SK-N-DZ (cell line): Measurements from ENCODE around the gene RFX3.
A peak's percentile ranks its signal among the peaks of the same experiment; 100 is the strongest.

Source experiments
- DNase-seq: peaks from one replicate; pipeline ENCODE4 v3.0.0-alpha.2; 2015; ENCODE audit warnings: low spot score

Gene RFX3

DNA sequence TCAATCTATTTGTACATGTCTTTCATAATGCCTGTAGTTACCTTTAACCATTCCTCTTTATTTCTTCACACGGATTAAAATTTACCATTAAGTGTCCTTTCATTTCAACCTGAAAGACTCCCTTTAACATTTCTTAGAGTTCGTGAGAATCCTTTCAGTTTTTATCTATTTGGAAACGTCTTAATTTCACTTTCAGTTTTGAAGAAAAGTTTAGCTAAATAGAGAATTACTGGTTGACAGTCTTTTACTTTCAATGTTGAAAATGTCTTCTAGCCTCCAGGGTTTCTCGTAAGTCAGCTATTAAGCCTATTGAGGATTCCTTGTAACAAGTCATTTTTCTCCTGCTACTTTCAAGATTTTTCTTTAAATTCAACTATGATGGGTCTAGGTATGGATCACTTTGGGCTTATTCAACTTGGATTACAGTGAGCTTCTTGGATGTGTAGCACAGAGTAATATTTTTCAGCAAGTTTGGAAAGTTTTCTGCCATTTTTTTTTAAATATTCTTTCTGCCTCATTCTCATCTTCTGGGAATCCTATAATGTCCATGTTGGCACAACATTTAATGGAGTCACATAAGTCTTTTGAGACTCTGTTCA lies 48.5 kb downstream of the RFX3 start:
- no peak for DNase-seq

DNA sequence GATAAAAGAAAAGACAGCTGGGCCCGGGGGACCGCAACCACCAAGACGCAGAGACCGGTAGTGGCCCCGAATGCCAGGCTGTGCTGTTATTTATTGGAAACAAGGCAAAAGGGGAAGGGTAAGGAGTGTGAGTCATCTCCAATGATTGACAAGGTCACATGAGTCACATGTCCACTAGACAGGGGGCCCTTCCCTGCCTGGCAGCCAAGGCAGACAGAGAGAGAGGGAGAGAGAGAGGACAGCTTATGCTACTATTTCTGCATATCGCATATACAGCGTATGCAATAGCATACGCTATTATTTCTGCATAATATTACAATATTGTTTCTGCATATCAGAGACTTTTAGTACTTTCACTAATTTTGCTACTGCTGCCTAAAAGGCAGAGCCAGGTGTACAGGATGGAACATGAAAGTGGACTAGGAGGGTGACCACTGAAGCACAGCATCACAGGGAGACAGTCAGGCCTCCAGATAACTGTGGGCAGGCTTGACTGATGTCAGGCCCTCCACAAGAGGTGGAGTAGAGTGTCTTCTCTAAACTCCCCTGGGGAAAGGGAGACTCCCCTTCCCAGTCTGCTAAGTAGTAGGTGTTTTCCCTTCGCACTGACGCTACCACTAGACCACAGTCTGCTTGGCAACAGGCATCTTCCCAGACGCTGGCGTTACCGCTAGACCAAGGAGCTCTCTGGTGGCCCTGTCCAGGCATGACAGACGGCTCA lies 50.3 kb downstream of the RFX3 start:
- no peak for DNase-seq

DNA sequence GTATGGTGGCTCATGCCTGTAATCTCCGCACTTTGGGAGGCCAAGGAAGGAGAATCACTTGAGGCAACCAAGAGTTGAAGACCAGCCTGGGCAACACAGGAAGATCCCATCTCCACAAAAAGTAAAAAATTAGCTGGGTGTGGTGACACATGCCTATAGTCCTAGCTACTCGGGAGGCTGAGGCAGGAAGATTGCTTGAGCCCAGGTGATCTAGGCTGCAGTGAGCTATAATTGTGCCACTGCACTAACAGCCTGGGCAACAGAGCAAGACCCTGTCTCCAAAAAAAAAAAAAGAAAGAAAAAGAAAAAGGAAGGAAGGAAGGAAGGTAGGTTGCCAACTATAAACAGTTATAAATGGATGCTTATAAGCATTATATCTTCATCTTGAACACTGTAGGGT lies 51.0 kb downstream of the RFX3 start:
- no peak for DNase-seq

DNA sequence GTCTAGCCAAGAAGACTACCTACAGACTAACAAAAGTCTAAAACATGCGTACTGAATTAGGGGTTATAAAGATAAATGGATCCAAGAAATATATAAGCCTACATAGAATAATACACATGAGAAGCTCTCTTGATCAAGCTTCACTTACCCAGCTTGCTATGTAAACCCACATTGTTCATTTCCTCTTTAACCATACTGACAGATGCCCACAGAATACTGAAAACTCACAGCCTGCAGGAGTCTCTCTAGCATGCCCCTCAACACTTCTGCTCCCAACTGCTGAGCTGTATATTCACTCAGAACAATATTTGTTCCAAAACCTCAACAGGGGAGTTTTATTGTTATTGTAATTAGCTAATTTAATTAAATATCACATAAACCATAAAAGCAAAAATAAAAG lies 52.4 kb downstream of the RFX3 start:
- no peak for DNase-seq

DNA sequence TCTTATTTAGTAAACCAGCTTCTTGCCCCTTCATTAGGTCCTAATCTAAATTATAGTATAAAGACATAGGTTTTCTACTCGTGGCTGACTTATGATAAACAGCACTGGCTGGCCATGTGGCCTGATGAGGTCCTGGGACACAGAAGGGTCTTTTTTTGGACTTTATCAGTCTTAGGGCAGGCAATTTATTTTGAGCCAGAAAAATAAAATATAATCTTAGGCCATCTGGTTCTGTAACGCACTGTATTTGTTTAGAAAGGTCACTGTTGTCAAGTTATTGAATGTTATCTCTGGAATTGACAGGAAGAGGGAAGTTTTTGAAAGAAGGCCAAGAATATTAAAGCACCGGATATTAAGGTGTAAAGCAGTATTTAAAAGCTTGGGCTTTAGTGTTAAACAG lies 53.9 kb downstream of the RFX3 start:
- DNase-seq = no peak

DNA sequence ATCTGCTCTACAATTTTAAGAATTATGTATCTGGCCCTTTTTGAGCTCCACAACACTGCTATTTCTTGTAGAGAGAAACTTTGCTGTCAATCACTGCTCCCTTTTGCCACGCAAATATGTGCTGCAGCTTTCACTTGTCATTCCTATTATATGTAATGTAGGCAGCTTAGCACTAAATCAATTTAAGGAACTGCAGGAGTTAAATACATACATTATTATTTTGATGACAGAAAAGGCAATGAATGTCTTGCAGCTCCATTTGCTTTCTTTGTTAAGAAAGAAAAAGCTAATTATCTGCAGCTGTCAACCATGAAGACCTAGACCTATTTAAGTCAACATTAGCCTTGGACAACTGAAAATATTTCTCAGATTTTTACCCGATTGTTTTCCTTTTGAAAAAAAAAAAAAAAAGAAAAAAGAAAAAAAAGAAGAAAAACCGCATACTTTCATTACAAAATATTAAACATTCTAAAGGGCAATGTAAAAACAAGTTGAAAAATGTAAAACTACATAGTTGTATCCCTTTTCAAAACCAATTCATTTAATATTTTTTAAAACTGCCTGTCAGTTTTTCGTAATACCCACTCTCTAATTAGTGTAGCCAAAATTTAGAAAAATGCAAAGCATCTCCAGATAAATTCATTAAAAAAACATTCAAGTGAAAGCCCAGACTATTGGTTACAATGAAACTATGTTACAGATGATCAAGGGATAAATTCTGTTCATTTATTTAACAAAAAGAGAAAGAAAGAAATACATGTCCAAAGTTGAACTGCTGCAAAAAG lies 57.2 kb downstream of the RFX3 start:
- DNase-seq = no peak

DNA sequence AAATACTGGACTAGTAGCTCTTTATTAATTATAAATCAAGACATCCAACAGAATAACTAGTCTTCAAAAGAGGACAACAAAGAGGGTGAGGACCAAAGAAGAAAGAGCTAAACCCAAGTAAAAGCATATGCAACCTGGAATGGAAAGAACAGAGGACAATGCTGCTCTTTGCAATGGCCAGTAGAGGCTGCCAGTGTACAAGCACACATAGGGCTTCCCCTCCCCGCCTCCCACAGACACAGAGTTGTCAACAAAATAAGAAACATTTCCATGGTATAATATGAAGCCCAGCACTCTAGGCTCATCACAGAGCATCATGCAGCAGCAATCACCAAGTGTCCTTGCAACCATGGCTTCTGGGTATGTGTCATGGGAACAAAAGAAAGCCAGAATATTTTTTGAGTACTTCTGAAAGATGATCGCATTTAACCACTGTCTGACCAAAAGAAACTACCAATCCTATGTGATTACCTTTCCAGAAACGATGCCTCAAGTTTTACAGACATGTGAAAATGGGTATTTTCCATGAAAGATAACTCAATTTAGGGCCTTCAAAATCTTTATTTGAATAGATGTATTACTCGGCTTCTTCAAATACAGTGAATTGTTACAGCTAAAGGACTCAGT lies 58.1 kb downstream of the RFX3 start:
- peak; percentile 24 for DNase-seq

DNA sequence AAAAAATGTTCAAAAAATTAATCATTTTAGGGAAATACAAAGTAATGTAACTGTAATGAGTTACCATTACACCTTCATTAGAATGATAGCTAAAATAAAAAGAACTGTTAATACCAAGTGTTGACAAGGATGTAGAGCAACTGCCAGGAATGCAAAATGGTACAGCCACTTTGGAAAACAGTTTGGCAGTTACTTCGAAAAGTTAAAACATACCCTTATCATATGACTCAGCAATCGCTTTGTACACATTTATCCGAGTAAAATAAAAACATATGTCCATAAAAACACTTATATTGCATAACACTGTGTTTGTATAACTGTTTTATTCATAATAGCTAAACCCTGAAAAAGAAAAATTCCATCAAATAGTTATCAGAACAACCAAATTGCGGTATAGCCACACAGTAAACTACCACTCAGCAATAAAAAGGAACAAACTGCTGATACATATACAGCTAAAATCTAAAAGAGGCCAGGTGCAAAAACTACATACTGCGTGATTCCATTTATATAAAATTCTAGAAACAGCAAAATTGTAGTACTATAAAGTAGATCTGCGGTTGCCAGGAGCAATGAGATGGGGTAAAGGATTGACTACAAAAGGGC lies 61.7 kb downstream of the RFX3 start:
- DNase-seq = no peak

DNA sequence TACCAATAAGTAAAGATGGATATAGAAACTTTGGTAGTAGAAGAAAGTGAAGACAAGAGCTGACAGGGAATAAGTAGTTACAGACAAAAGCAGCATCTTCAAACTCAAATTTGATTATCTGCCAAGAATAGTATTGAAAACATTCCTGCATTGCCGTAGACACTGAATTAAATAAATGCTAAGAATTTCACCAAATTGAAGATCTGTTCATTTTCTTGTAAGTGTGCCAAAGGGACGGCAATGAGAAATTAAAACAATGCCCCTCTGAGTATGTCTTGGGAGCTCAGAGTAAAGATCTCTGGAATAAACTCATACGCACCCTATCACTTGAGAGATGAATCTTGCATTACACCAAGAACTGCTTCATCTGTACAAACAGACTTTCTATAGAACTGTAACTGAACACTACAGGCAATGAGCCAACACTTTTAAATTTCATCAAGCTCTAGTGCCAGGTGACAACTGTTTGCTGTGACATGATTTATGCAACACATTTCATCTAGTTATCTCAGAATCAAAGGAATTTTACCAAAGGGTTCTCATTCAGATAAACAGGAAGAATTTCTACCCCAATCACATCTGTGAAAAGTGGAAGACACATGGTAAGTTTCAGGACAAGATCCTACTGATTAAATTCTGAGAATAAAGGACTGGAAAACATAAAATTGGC lies 66.9 kb downstream of the RFX3 start:
- DNase-seq = peak; percentile 28

DNA sequence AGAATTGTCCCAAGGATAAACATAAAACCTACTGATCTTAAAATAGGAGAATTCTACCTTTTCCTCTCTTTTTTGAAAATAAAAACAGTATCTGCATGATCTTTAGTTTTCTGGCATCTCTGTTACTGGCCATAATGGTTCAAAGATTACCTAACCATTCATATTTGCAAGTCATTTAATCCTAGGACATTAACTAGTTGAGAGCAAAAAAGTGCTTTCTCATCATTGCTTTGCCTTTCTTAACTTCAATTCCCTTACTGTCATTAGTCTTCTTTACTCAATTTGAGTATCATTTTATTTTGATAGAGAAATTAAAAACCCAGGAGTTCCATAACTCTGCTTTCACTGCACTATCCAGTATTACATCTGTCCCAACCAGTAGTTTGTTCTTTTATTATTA lies 68.6 kb downstream of the RFX3 start:
- no peak for DNase-seq

DNA sequence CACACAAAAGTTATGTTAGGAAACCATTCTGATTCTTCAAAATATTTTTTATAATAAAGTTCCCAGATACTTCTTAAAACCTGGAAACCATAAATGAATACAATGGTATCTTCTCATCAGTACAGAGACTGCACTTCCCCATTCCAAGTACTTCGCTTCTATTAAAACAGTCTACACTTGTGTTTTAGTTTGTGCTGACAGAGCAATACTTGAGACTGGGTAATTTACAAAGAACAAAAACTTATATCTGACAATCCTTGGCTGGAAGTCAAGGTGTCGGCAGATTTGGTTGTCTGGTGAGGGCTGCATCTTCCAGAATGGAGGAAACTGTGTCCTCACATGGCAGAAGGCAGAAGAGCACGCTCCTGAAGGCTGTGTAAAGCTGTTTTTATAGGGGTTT lies 70.1 kb downstream of the RFX3 start:
- no peak for DNase-seq

DNA sequence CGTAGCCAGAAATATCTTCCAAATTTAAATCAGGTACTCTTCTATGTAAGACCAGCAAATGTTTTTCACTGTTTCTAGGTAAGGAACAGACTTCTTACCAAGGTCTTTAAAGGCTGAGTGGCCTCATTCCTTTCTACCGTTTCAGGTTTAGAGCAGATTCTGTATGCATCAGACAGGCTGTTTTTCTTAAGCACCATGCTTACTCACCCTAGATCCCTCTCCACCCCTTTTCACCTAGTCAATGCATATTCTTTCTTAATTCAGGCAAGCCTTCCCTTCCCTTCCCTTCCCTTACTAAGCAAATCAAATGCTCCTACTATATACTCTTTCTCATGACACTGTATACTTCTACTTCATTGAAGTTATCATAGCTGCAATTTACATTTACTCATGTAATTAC lies 70.7 kb downstream of the RFX3 start:
- no peak for DNase-seq

DNA sequence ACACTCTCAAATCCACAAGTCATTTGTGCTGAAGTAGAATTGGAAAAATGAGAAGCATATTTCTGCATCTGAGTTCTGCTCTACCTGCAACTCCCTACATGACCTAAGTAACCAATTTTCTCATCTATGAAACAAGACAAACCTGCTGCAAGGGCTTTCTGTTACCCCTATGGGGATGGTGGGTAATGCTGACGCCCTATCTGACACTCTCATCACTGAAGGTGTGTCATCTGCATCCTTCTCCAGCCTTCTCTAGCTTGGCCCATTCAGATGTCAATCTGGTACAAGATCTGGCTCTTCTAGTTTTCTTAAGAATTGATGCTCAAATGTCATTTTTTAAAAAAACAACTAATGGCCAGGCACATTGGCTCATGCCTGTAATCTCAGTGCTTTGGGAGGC lies 73.8 kb downstream of the RFX3 start:
- no peak for DNase-seq

DNA sequence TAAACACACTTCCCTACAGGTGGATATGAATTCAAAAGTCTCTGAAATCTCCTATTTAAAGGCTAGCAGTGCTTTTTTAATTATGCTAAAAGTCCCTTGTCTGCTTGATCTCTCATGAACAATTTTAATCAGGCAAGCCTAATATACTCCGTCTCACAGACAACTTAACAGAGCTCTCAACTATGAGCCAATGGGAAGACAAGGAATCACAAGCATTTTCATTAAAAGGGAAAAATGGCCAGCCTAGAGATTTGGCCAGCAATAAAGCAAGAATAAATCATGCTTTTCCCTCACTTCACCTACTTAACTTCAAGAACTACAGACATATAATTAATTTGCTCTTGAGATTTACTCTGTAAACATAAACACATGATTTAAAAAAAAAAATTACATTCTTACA lies 78.0 kb downstream of the RFX3 start:
- DNase-seq = no peak

DNA sequence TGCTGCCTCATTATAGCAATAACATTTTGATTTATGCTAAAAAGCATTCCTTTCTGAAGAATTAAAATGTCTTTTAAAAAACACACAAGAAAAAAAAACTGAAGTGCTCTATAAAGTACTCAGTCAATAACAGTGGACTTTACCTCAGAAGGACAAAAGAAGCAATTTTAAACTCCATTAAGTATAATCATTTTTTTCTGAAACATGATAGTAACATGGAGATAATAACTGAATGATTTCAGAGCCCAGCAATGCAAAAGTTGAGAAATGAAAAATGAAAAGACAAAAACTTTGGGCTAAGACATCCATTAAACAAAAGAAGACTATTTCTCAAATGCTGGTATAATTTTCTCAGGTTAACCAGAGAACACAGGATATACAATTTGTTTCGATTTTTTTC lies 78.7 kb downstream of the RFX3 start:
- no peak for DNase-seq

DNA sequence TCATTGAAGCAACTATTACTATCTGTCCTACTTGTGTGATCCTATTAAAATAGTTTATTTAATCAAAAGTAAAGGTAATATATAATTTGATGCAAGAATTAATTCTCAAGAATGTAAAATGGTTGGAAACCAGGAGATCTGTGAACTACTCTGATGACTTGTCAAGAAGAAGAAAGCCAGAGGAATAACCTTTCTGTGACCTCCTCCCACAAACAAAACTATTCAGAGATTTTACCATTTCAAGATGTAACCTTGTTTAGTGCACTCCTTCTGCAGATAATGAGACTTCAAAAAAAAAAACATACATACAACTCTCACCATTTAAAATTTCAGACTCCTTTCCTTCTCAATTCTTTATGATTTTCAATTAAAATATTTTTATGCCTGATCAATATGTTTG lies 79.5 kb downstream of the RFX3 start:
- DNase-seq = peak; percentile 1

DNA sequence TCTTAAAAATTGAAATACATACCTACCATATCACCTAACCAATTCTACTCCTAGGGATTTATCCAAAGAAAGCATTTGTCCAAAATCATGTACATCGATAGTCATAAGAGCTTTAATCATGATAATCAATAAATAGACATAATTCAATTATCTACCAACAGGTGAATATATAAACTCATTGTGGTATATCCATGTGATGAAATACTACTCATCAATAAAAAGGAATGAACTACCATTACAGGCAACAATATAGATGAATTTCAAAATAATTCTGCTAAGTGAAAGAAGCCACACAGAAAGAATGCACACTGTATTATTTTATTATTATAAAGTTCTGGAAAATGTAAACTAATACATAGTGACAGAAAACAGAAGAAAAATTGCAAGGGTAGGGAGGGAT lies 81.8 kb downstream of the RFX3 start:
- DNase-seq = no peak

DNA sequence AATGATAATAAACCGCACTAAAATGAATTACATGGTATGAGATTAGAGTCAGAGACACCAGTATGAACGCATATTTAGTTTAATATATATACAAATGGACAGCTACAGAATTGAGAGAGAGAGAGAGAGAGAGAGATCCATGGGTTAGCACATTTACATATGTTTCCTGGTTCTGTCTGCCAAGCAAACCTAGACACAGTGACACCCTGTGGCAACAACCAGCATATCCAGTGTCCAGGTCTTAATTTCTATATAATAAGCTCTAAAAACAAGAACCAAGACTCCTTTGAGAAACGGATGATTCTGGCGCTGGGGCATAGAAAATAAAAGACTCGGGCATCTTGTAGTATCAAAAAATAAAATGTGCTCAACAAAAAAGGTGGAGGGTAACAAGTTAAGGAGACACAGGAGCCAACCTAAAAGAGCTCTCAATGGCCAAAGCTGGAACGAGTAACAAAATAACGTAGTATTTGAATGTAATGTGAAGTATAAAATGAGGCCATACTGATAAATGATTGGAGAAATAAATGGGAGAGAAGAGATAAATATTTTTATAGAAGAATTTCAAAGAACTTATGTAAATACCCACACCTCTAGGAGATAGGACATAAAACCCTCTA lies 84.5 kb downstream of the RFX3 start:
- DNase-seq = peak; percentile 9

DNA sequence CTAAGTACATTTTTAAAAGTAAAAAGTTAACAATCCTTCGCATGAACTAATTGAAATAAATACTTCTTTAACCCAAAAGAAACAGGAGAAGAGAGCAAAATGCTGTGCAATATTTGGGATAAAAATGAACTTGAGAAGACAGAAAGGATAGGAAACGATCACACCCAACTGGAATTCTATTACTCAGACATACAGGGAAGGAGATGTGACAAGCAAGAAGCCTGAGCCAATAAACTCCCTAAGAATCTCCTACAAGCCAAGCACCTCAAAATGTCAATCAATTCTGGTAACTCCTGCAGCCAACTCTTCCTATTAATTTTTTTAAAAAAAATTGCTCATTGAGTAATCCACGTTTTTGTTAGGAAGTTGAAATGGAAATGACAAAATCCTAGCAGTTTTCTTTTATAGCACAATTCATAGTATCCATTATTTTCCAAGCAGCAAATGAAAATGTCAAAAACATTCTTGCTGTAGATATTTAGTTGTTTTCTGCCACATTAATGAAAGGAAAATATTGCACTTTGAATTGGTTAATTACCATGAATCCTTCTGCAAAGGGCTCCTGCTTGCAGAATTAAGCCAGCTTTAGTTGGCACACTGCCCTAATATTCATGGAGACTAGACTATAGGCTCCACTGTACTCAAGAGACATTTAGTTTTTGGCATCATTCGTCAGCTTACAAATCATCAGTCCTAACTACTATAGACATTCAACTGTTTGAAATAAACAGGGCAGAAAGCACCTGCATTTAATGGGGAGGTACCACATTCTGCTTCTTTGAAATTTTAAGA lies 89.0 kb downstream of the RFX3 start:
- no peak for DNase-seq

DNA sequence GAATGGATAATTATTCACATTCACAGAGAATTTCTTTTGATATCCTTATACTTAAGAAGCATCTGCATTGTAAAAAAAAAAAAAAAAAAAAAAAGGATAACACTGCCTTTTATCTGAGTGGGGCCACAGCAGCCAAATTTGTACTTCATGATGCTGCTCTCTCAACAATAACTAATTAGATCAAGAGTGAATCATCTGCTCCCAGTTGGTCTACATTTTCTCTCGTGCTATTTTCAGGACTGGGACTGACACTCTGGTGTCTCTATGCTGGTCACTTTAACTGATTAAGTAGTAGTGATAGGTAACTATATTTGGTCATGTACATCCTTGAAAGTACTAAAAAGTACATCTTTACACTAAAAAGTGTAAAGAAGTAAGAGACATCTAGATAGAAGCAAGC lies 90.1 kb downstream of the RFX3 start:
- DNase-seq = no peak
